SU-DHL-6 (cell line): ENCODE results near the gene LRGUK.

Experiments used
- CTCF ChIP-seq: fragments of 200-600 bp; sonication (generic); IDR thresholded peaks from one replicate; pipeline ENCODE4 v1.5.1; 2017; ENCODE audit warnings: antibody characterized with exemption, mild to moderate bottlenecking, low read length, moderate library complexity; ENCODE audit not compliant: insufficient read depth, poor library complexity, severe bottlenecking
- EZH2phosphoT487 ChIP-seq: fragments of 200-600 bp; sonication (generic), shearing (Covaris generic); conservative IDR thresholded peaks from 2 replicates; pipeline ENCODE4 v1.6.1; 2018; ENCODE audit warnings: mild to moderate bottlenecking, antibody characterized with exemption, low read length, moderate library complexity, mixed read lengths

- TF ChIP-seq EZH2phosphoT487: no peak
- no peak for TF ChIP-seq CTCF
Observed at GRCh38 chr7:134105841-134106240, 21.3 kb upstream of the LRGUK start.
